ENCODE measurements around the gene MYO5A.

GRCh38 chr15:52556524-52557273 is 28.0 kb upstream of the MYO5A start:
- no peak for TF ChIP-seq CTCF (IDR thresholded peaks at IDR 0.05)
- TF ChIP-seq ZFX (IDR thresholded peaks at IDR 0.05; ENCODE audit: borderline replicate concordance), result no peak
